Cortex of kidney (tissue), 1 donor: Measurements from ENCODE around the gene GNG4.
"Not testable (repeated sequence)": the region's sequence is repeated elsewhere in the genome, so short reads cannot be mapped to it uniquely, and the experiment has no call there.

Source experiments
- DNase-seq: peaks from one replicate; lab custom pipeline; 2025; lab: John Stamatoyannopoulos, UW

Gene GNG4

DNA sequence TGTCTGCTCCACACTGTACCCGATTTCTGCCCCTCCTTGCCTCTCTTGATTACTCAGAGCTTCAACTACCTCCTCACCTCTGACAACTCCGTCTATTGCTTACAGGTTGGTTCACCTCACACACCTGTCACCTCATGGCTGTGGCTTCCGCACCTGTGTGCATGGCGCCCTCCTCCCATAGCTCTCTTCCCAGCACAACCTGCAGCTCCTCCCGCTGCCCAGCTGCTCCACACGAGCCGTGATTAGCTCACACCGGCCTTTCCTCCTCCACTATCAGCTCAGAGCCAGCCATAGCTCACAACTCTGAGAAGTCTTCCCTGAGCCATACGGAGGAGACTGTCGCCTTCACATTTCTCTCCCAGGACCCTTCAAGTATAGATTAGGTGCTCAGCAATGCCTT is 67.5 kb downstream of the GNG4 start:
- no peak for DNase-seq

DNA sequence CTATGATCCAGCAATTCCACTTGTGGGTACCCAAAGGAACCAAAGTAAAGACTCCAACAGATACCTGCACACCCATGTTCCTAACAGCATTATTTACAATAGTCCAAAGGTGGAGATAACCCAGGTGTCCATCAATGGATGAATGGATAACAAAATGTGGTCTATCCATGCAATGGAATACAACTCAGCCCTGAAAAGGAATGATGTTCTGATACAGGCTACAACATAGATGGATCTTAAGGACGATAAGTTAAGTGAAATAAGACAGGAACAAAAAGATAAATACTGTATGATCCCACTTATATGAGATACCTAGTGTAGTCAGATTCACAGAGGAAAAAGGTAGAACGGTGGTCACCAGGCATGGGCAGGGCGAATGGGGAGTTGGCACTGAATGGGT is 69.7 kb downstream of the GNG4 start:
- DNase-seq = no peak

DNA sequence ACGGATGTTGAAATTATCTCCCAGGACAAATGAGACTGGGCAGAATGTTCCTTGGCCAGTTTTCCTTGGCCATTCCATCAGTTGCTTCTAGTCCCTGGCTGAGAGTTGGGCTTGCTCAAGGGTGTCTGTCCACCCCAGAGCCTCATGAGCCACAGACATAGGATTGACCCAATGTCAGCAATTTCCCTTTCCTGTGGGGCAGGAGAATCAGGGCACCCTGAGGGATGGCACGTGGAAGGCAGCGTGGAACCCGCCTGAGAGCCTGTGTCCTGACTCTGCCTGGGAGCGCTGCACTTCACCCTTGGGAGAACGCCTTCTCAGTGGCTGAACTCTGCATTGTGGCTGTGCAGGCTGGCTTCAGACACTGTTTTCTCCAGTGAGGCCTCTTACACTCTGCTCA is 74.0 kb downstream of the GNG4 start:
- DNase-seq = no peak

DNA sequence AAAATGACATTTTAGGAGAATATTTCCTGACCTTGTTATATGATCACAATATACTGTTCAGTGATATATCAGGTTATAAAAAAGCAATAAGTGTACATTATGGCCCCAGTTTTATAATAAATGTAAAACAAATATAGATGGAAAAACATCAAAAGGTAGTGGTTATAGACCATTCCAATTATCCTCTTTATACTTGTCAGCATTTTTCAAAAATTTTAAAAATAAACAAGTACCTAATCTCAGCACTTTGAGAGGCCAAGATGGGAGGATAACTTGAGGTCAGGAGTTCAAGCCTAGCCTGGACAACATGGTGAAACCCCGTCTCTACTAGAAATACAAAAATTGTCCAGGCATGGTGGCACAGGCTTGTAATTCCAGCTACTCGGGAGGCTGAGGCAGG is 75.7 kb downstream of the GNG4 start:
- DNase-seq = no peak

DNA sequence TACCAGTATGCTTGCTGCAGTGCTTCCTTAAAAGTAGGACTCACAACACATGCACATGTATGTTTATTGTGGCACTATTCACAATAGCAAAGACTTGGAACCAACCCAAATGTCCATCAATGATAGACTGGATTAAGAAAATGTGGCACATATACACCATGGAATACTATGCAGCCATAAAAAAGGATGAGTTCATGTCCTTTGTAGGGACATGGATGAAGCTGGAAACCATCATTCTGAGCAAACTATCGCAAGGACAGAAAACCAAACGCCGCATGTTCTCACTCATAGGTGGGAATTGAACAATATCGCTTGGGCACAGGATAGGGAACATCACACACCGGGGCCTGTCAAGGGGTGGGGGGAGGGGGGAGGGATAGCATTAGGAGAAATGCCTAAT is 76.6 kb downstream of the GNG4 start:
- not testable (repeated sequence) for DNase-seq

DNA sequence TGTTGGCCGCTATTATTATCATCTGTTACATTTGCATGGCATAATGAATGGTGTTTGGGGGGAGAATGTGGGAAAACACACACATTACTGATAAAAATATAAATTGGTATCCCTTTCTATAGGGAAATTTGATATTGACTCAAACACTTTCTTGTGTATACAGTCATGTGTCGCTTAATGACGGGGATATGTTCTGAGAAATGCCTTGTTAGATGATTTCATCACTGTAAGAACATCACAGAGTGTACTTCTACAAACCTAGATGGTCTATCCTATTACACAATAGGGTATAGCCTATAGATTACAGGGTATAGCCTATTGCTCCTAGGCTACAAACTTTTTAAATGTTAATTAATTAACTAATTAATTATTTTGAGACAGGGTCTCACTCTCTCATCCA is 78.1 kb downstream of the GNG4 start:
- no peak for DNase-seq

DNA sequence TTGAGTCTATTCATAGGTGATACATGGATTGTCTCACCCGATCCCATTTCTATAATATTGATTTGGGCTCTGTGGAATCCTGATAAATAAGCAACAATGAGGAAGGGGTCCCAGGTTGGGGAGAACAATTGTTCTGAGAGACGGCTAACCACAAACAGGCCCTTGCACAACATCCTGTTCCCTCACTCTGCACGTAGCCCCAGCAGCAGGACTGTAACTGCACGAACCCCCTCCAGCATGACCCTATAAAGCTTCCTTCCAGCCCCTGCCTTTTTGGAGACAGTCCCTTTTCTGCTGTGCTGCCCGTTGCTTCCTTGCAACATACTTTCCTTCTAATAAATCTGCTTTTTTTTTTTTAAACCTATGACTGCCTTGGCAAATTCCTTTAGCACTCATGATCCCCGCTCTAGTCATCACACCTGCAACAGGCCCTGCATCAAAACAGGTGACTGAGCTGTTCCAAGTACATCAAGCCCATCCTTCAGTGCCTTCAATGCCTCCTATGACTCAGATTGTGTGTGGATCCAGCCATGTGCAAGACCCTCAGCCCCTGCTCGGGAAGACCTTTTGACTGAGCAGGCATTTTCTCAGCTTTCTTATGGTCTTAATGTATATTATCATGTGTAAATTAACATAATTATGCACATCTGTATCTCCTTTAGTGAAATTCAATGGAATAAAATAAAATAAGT is 81.6 kb downstream of the GNG4 start:
- no peak for DNase-seq

DNA sequence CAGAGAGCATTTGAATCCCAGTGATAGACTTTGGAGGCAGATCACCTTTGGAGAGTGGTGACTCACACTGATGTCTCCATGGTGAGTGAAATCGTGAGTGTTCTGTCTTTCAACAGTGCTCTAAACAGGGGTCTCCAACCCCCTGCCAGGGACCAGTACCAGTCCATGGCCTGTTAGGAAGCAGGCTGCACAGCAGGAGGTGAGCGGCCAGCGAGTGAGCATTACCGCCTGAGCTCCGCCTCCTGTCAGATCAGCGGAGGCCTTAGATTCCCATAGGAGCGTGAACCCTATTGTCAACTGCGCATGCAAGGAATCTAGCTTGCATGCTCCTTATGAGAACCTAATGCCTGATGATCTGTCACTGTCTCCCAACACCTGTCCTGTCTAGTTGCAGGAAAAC is 83.5 kb downstream of the GNG4 start:
- DNase-seq = no peak

DNA sequence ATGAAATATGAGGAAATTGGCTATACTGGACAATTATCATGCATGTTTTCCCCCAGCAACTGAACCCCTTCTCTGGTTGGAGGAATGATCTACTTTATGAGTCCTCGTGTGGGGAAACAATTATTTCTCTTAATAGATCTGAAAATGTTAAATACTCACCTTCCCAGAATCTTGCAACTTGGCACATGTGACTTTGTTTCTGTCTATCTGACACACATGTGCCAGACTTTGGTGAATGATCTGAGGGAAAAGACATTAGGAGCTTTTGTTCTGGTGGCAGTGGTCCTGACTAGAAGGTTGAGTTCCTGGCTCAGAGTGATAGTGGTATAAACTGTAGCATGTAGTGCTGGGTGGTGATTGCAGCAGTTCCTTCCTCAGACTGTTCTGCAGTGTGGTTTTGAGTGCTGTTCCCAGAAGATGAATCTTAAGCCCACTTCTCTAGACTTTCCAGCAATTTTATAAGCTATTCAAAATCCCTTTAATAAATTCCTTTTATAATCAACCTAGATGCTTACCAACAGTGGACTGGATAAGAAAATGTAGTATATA is 86.0 kb downstream of the GNG4 start:
- DNase-seq = no peak

DNA sequence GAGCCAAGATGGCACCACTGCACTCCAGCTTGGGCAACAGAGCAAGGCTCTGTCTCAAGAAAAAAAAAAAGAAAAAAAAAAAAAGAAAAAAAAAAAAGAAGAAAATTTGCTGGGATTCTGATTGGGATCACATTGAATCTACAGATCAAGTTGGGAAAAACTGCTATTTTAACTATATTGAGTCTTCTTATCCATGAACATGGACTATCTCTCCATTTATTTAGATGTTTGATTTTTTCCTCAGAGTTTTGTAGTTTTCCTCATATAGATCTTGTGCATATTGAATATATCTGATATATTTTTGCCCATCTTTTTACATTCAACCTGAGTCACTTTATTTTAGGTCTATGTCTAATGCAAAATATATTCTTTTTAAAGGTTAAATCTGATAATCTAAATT is 87.0 kb downstream of the GNG4 start:
- DNase-seq = no peak

DNA sequence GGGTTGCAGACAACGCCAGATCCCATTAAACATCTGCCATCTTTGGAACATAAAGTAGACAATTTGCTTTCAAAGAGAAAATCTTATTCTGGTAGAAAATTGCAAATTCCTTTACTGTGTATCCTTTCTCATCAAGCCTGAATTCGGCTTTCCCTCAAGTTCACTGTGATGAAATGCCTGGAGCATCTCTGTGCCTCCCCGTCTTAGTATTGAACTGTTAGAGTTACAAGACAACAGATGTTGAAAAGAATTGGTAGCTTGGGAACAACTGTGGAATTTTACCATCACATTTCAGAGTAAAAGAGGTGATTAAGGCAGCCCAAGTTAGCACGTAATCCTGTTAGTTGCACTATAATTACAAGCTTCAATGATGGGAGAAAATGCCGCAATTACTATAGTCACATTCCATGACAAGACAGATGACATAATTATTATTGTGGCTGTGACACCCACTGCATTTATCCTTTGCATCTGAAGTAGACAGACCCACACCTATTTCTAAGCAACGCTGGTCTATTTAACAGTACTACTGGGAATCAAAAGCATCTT is 90.9 kb downstream of the GNG4 start:
- DNase-seq = no peak

DNA sequence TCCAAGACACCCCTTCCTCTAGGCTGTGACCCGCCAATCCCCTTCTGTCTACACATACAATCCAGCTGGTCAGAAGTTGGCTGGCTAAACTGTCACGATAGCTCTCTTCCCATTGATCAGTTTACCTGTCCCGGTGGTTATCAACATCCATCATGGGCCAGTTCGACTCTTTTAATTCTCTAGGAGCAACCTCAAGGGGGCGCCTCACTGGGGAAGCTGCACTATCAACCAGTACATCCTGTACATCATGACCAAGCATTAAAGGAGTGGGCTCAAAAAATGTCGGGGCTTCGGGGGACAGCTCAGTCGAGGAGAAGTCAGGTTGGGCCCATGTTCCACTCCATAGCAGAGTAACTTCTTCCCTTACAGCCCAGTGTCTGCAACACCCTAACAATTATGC is 92.1 kb downstream of the GNG4 start:
- no peak for DNase-seq

DNA sequence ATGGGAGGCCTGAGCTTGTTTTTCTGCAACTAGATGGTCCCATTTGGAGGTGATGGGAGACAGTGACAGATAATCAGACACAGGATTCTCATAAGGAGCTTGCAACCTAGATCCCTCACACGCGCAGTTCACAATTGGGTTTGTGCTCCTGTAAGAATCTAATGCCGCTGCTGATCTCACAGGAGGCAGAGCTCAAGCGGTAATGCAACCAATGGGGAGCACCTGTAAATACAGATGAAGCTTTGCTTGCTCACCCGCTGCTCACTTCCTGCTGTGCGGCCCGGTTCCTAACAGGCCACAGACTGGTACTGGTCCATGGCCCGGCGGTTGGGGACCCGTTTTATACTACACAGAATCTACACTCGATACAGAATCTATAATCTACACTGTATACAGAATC is 92.8 kb downstream of the GNG4 start:
- no peak for DNase-seq

DNA sequence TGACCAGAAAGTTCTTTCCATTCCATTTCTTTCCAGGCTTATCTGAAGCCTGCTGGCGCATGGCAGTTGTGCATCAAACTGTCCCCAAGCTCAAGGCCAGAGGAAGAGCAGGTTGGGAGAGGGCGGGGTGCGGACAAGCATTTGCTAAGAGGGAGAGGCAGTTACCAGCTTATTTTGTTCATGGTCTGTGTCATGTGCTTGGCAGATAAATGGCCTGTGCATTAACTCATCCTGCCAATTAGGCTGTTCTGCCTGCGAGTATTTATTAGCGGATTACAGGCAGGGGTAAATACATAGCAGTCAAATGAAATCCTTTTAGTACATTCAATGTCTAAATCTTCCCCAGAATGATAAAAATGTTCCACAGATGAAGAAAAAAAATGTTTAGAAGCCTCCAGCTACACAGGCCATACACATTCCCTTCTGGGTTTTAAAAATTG is 96.5 kb downstream of the GNG4 start:
- no peak for DNase-seq

DNA sequence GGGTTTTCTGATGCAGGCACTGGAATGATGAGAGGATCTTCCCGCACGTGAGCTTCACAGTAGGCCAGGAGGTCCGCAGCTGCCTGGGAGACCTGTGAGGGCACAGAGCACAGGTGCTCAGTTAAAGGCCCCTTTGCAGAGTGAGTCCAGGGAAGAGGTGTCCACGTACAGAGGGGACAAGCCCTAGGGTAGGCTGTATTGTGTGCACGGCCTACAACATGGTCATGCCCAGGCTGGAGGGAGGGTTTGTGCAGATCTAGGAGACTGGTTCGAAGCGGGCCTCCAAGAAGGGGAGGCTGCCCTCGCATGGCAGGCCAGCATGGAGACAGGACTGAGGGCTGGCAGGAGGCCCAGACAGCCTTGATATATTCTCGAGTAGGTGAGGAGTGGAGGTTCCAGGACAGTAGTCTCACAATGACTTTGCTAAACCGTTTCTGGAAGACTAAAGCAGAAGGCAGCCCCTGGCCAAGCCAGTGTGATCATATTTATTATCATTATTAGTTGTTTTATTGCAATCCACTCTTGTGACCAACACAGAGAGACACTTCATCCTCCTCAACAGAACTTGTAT is 97.4 kb downstream of the GNG4 start:
- no peak for DNase-seq

DNA sequence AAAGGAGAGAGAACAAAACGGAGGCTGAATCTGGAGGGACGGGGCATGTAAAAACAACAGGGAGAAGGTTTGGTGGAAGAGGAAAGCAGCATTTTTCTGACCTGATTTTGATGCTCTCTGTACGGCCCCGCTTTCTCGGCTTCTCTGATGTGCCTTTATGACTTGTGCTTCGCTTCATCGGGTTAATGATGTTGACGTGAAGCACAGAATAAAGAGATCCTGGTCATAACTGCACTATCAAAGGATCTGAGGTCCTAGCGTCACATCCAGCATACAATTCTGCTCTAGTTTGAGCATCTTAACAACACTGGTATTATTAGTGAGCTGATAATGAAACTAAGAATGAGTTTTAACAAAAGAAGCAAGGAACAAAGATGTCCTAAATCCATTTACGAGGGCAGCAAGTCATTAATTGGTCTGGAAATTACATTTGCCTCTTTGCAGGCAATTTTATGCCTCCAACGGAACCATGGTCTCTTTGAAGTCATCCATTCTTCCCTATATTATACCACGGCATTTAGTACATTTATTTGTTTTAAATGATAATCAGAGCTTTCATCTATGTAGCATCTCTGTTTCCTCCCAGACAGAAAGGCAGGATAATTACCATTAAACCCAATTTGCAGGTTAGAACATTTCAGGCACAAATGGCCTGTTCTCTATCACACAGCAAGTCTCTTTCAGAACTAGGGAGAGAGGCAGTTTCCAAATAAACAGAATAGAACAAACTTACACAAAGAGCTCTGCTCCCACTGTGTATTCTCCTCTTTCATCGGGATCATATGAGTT is 100.0 kb downstream of the GNG4 start:
- no peak for DNase-seq

DNA sequence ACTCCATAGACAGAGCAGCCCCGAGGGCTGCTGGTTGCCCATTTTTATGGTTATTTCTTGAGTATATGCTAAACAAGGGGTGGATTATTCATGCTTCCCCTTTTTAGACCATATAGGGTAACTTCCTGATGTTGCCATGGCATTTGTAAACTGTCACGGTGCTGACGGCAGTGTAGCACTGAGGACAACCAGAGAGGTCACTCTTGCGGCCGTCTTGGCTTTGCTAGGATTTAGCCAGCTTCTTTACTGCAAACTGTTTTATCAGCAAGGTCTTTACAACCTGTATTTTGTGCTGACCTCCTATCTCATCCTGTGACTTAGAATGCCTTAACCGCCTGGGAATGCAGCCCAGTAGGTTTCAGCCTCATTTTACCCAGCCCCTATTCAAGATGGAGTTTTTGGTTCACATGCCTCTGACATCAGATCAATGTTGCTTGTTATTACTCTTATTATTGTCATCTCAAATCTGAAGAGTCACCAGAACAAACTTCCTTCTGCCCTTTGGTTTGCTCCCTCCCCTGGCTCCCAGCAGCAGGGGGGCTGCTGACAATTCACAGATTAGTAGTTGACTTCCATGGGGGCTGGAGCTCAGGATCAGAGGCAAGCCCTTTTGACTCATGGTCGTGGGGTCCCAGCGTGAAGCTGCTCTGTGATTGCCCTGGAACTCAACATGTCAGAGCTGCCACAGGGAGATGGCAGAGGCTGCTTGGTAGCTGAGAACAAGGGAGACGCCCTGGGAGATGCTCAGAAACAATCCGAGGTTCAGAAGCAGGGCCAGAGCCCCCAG is 103.0 kb downstream of the GNG4 start:
- DNase-seq = not testable (repeated sequence)

DNA sequence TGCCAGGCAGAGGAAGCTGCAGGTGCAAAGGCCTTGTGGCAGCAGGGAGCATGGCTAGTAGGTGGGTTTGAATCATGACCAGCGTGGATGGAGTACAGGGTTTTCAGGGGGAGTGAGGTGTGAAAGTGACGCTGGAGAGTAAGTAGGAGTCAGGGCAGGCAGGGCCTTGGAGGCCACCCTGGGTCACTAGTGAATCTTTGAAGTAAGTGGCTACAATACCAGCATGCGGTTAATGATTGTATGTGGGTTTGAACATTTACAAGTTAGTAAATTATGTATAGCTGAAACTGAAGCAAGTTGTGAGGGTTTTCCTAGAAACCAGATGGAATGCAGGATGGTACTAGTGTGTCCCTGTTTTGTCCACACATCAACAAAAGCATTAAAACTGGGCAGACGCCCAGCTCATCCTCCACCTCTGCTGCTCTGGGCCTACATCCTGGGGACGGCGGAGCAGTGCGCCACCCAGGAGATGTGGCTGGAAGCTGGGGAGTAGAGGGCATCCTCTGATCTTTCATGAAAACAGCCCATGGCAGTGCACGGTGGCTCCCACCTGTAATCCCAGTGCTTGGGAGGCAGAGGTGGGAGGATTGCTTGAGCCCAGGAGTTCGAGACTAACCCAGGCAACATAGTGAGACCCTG is 104.2 kb downstream of the GNG4 start:
- DNase-seq = no peak

DNA sequence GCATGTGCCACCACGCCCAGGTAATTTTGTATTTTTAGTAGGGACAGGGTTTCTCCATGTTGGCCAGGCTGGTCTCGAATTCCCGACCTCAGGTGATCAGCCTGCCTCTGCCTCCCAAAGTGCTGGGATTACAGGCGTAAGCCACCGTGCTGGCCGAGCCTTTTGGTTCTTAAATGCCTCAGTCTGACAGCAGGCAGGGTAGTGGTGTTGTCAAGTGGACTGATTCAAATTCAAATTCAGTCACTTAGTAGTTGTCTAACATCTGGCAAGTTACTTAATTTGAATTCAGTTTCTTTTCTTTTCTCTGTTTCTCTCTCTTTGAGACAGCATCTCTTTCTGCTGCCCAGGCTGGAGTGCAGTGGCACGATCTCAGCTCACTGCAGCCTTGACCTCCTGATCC is 106.7 kb downstream of the GNG4 start:
- DNase-seq = not testable (repeated sequence)

DNA sequence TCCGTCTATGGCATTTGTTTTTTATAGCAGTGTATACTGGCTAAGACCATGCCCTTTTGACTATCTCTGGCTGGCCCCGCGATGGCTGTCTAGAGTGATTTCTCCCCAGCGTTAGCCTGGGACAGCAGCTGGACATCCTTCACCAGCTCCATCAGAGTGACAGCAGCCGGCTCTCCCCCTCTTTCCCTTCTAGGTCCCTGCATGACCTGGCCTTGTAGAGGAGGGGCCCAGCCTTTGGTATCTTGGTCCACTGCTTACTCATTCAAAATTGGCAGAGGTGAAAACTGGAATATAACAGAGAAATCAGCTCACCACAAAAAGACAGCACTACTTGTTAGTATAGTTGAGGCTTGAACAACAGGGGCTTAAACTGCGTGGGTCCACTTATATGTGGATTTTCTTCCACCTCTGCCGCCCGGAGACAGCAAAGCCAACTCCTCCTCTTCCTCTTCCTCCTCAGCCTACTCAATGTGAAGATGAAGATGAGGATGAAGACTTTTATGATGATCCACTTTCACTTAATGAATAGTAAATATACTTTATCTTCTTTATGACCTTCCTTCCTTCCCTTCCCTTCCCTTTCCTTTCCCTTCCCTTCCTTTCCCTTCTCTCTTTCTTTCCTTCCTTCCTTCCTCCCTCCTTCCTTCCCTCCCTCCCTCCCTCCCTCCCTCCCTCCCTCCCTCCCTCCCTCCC is 116.0 kb downstream of the GNG4 start:
- DNase-seq = no peak

DNA sequence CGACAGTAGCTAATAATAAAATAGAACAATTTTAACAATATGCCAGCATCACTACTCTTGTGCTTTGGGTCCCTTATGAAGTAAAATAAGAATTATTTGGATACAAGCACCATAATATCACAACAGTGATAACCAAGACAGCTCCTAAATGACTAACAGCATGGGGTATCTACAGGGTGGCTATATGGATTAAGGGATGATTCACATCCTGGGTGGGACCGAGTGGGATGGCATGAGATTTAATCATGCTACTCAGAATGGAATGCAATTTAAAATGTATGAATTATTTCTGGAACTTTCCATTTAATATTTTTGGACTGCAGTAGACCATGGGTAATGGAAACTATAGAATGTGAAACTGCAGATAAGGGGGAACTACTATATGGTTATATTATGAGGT is 117.2 kb downstream of the GNG4 start:
- DNase-seq = no peak
